Uterus (tissue), 2 donors: ENCODE measurements around the gene TPD52L2.

ENCODE experiments used
- CTCF ChIP-seq, 4 experiments: fragments of 200-600 bp in 2 of 4; fragments of 450-650 bp in 2 of 4; sonication (generic) in 2 of 4; IDR thresholded peaks; one replicate each; pipeline ENCODE4 v1.5.1; 2016 to 2019; ENCODE audit warnings: antibody characterized with exemption in 4 of 4, mild to moderate bottlenecking in 2 of 4, moderate library complexity in 1 of 4
- POLR2A ChIP-seq, 2 donors: fragments of 450-650 bp; IDR thresholded peaks; one replicate each; pipeline ENCODE4 v1.6.1; 2016; ENCODE audit warnings: antibody characterized with exemption in 2 of 2, mild to moderate bottlenecking in 1 of 2, moderate library complexity in 1 of 2

- TF ChIP-seq POLR2A (IDR thresholded peaks at IDR 0.05) (no peak), CTCF (IDR thresholded peaks at IDR 0.05) (no peak)
These were observed 32.9 kb upstream of the TPD52L2 start for GRCh38 chr20:63831993-63832686.
